ENCODE results near the gene ZNF491. TPM values are rescaled to one million over a fixed set of nuclear protein-coding genes. Genes with fewer than 3 reads are reported as not detected.

ZNF491 gene
- total and polyA plus RNA-seq, 2 of the 4 experiments (the other 2 are of a cell fraction): 1.5 to 3.6 TPM

- Histone ChIP-seq H3K9ac (ENCODE audit: low read depth, low read length) (no peak overlapping the region), H2AK9ac (replicated peaks; ENCODE audit: low read depth, low read length, poor library complexity) (no peak overlapping the region), H2AK5ac (ENCODE audit: low read depth, low read length) (no peak overlapping the region), H2BK120ac (ENCODE audit: low read depth, low read length) (no peak overlapping the region), H3K4me3 (ENCODE audit: insufficient read depth, low read depth, low read length) (no peak overlapping the region), H3K27ac (ENCODE audit: insufficient read depth, low read length) (no peak overlapping the region), H4K8ac (ENCODE audit: low read depth in 2 of 2, low read length in 2 of 2) (no peak overlapping the region), H3K18ac (ENCODE audit: low read depth, low read length) (no peak overlapping the region), H2BK20ac (ENCODE audit: low read depth, low read length) (no peak overlapping the region), H3K4me2 (ENCODE audit: low read depth, low read length) (no peak overlapping the region), H3K4ac (ENCODE audit: low read depth, low read length) (no peak overlapping the region), H3K79me1 (ENCODE audit: low read depth in 1 of 2, low read length in 2 of 2) (no peaks in the 10 kb centered on the region), H2AFZ (replicated peaks; ENCODE audit: low read length, poor library complexity) (no peak overlapping the region), H2BK15ac (ENCODE audit: low read depth, low read length) (no peak overlapping the region), H3K36me3 (ENCODE audit: control insufficient read depth, insufficient read depth, low read length) (no peaks in the 10 kb centered on the region), H4K20me1 (ENCODE audit: insufficient read depth, low read length) (no peaks in the 10 kb centered on the region), H3K9me1 (ENCODE audit: insufficient read depth, low read length) (no peaks in the 10 kb centered on the region), H4K91ac (ENCODE audit: insufficient read depth, low read depth, low read length) (no peak overlapping the region), H3K27me3 (ENCODE audit: control insufficient read depth, insufficient read depth, low read length) (no peaks in the 10 kb centered on the region), H2BK5ac (ENCODE audit: low read depth, low read length, poor library complexity, severe bottlenecking) (no peak overlapping the region), H4K5ac (ENCODE audit: low read depth, low read length) (no peak overlapping the region), H3K14ac (replicated peaks; ENCODE audit: low read depth, low read length) (no peak overlapping the region), H3K56ac (ENCODE audit: extremely low read depth, insufficient read depth, low read length) (no peak overlapping the region), H3K23ac (ENCODE audit: low read depth, low read length) (no peak overlapping the region), H3K4me1 (ENCODE audit: control insufficient read depth, insufficient read depth, low read length) (no peaks in the 10 kb centered on the region), H3K9me3 (ENCODE audit: control insufficient read depth, insufficient read depth, low read length) (peaks cover 9% of the 10 kb centered on the region; the same call in 1 of the 2 replicates)
- intact Hi-C loops (cut with micrococcal nuclease) (no loop called here), dilution Hi-C loops (cut with HindIII; ENCODE audit: low sequenced_read_pairs, unreplicated experiment) (no loop called here), in situ Hi-C loops (cut with MboI; ENCODE audit: low sequenced_read_pairs) (no loop called here)
- WGBS, 2 experiments (ENCODE audit: extremely low coverage in 2 of 2, insufficient read length in 1 of 2): no CpG with 5 or more reads among the region's 1 CpG
- ATAC-seq (ENCODE audit: low read depth) (no peak), DNase-seq (no peak)
- CTCF ChIA-PET: no interaction called here
- TF ChIP-seq CEBPB (IDR thresholded peaks at IDR 0.05; ENCODE audit: low read depth, low read length): no peak
- no peak for TF ChIP-seq MAZ (IDR thresholded peaks at IDR 0.05; ENCODE audit: borderline replicate concordance, low read depth, low read length)
- TF ChIP-seq SMC3 (IDR thresholded peaks at IDR 0.05; ENCODE audit: low read depth, low read length): no peak
- no peak for TF ChIP-seq MXI1 (IDR thresholded peaks at IDR 0.05; ENCODE audit: borderline replicate concordance, low read depth, low read length)
- no peak for TF ChIP-seq FOS (IDR thresholded peaks at IDR 0.05; ENCODE audit: low read depth, low read length)
- TF ChIP-seq POLR2A (IDR thresholded peaks at IDR 0.05; ENCODE audit: low read depth, low read length): no peak
- no peak for TF ChIP-seq RFX5 (IDR thresholded peaks at IDR 0.05; ENCODE audit: low read depth, low read length)
- no peak for TF ChIP-seq USF2 (IDR thresholded peaks at IDR 0.05; ENCODE audit: low read depth, low read length)
- TF ChIP-seq ELK1 (IDR thresholded peaks at IDR 0.05; ENCODE audit: borderline replicate concordance, low read depth, low read length): no peak
- TF ChIP-seq BHLHE40 (IDR thresholded peaks at IDR 0.05; ENCODE audit: low read depth, low read length): no peak
- no peak for TF ChIP-seq CTCF (conservative IDR thresholded peaks at IDR 0.05; ENCODE audit: low read depth, low read length)
- POLR2A ChIA-PET (ENCODE audit: unreplicated experiment): no interaction called here
- BruUV-seq (replicated peaks): no TSS peak
Measured at GRCh38 chr19:11756965-11757364, 41.4 kb upstream of the ZNF491 start.

All from IMR-90 (cell line).